HCT116 (cell line): ENCODE measurements around the gene BBX. TPM values are rescaled to one million over a fixed set of nuclear protein-coding genes. Genes with fewer than 3 reads are reported as not detected.

ENCODE experiments used
- ATAC-seq: fragments of 200-7000 bp; cut with Tn5 transposase; 2 replicates; pipeline ENCODE4 v1.9.1; 2020; ENCODE audit warnings: mild to moderate bottlenecking, moderate library complexity
- BruUV-seq: library from RNA; stranded (reverse); fragments of 400-500 nt; replicated peaks from 2 replicates; lab custom pipeline; 2021; lab: Mats Ljungman, UMichigan
- CTCF ChIA-PET: fragments of 300-600 bp; sonication (Branson Sonifier 250); formaldehyde crosslinking; loops from one replicate; lab custom pipeline; 2021; ENCODE audit warnings: antibody characterized with exemption; lab: Charles Lee
- POLR2A ChIA-PET: fragments of 300-600, 350-600 bp; sonication (Branson Sonifier 250); formaldehyde crosslinking; loops from one replicate; lab custom pipeline; 2021; ENCODE audit warnings: antibody characterized with exemption; lab: Charles Lee
- RAD21 ChIA-PET, 2 experiments: fragments of 300-600 bp; sonication (Branson Sonifier 250); formaldehyde crosslinking; loops; one replicate each; lab custom pipeline; 2023; ENCODE audit warnings: low total read pairs in 2 of 2; ENCODE audit not compliant: uncharacterized antibody in 2 of 2, unreplicated experiment in 2 of 2, low non-redundant PET in 1 of 2; lab: Charles Lee
- DNase-seq: peaks from one replicate; pipeline ENCODE4 v3.0.0-alpha.2; 2010; ENCODE audit warnings: low read depth, low spot score
- H2AFZ ChIP-seq: fragments of 200-600 bp; shearing (Covaris generic), sonication (generic); 2 replicates; pipeline ENCODE4 v1.6.1; 2017; ENCODE audit warnings: low read depth, mixed run types, mixed read lengths, antibody characterized with exemption, low read length; ENCODE audit not compliant: poor library complexity, severe bottlenecking
- H3K27ac ChIP-seq: 2 replicates; pipeline ENCODE4 v1.5.1; 2012; ENCODE audit warnings: low read depth, low read length
- H3K27me3 ChIP-seq: fragments of 200-600 bp; sonication (generic); 2 replicates; pipeline ENCODE4 v1.6.1; 2016; ENCODE audit warnings: mixed run types, low read length, mixed read lengths; ENCODE audit not compliant: insufficient read depth
- H3K36me3 ChIP-seq, 2 experiments: fragments of 200-500 bp in 1 of 2; fragments of 200-600 bp in 1 of 2; sonication (Bioruptor generic) in 1 of 2; sonication (generic) in 1 of 2; 2 replicates each; pipeline versions ENCODE4 v1.5.1 to v1.6.1; 2014 to 2016; ENCODE audit warnings: low read length in 2 of 2, inconsistent platforms in 1 of 2, mixed read lengths in 1 of 2, mixed run types in 1 of 2; ENCODE audit not compliant: insufficient read depth in 2 of 2, control insufficient read depth in 1 of 2
- H3K4me1 ChIP-seq, 2 experiments: fragments of 200-600 bp in 1 of 2; sonication (generic) in 1 of 2; 2 replicates each; pipeline versions ENCODE4 v1.5.1 to v1.6.1; 2012 to 2017; ENCODE audit warnings: low read length in 2 of 2, inconsistent platforms in 1 of 2, mild to moderate bottlenecking in 1 of 2, mixed read lengths in 1 of 2, mixed run types in 1 of 2, moderate library complexity in 1 of 2; ENCODE audit not compliant: insufficient read depth in 2 of 2, control insufficient read depth in 1 of 2
- H3K4me2 ChIP-seq: fragments of 200-600 bp; sonication (generic); 2 replicates; pipeline ENCODE4 v1.6.1; 2017; ENCODE audit warnings: mixed run types, low read length, mixed read lengths
- H3K4me3 ChIP-seq, 2 experiments: fragments of 200-600 bp in 1 of 2; sonication (generic) in 1 of 2; replicated peaks in 1 of 2; 2 replicates each; pipeline ENCODE4 v1.5.1; 2011 to 2016; ENCODE audit warnings: low read length in 2 of 2, control low read depth in 1 of 2, low read depth in 1 of 2, mild to moderate bottlenecking in 1 of 2, mixed read lengths in 1 of 2, mixed run types in 1 of 2
- H3K79me2 ChIP-seq: fragments of 200-600 bp; sonication (generic); 2 replicates; pipeline ENCODE4 v1.6.1; 2017; ENCODE audit warnings: mild to moderate bottlenecking, mixed run types, low read length, moderate library complexity, mixed read lengths; ENCODE audit not compliant: insufficient read depth
- H3K9ac ChIP-seq: fragments of 200-600 bp; sonication (generic); 2 replicates; pipeline ENCODE4 v1.6.1; 2016; ENCODE audit warnings: low read length, mixed read lengths
- H3K9me2 ChIP-seq: fragments of 200-600 bp; sonication (generic), shearing (Covaris generic); 2 replicates; pipeline ENCODE4 v1.6.1; 2017; ENCODE audit warnings: mixed run types, mild to moderate bottlenecking, moderate library complexity; ENCODE audit not compliant: insufficient read depth
- H3K9me3 ChIP-seq, 2 experiments: fragments of 200-500 bp in 1 of 2; fragments of 200-600 bp in 1 of 2; sonication (Bioruptor generic) in 1 of 2; sonication (generic) in 1 of 2; 2 replicates each; pipeline ENCODE4 v1.6.1; 2014 to 2017; ENCODE audit warnings: low read length in 2 of 2, mixed read lengths in 2 of 2, inconsistent platforms in 1 of 2, low read depth in 1 of 2, mild to moderate bottlenecking in 1 of 2, mixed run types in 1 of 2, moderate library complexity in 1 of 2; ENCODE audit not compliant: control insufficient read depth in 1 of 2, insufficient read depth in 1 of 2
- H4K20me1 ChIP-seq: fragments of 200-600 bp; sonication (generic), shearing (Covaris generic); 2 replicates; pipeline ENCODE4 v1.6.1; 2017; ENCODE audit warnings: mixed run types, mild to moderate bottlenecking, moderate library complexity; ENCODE audit not compliant: insufficient read depth
- CBX3 ChIP-seq: IDR thresholded peaks from 2 replicates; pipeline ENCODE4 v1.6.1; 2012; ENCODE audit warnings: low read depth
- CEBPB ChIP-seq: IDR thresholded peaks from 2 replicates; pipeline ENCODE4 v1.6.1; 2012; ENCODE audit warnings: low read depth
- EGR1 ChIP-seq: IDR thresholded peaks from 2 replicates; pipeline ENCODE4 v1.6.1; 2012; ENCODE audit warnings: low read depth
- EZH2 ChIP-seq: fragments of 200-600 bp; sonication (generic); IDR thresholded peaks from 2 replicates; pipeline ENCODE4 v1.6.1; 2017; ENCODE audit warnings: antibody characterized with exemption, mixed run types
- EZH2phosphoT487 ChIP-seq: fragments of 200-600 bp; IDR thresholded peaks from 2 replicates; pipeline ENCODE4 v1.6.1; 2018; ENCODE audit warnings: antibody characterized with exemption, borderline replicate concordance
- FOSL1 ChIP-seq: IDR thresholded peaks from 2 replicates; pipeline ENCODE4 v1.6.1; 2012; ENCODE audit warnings: low read depth
- JUND ChIP-seq: IDR thresholded peaks from 2 replicates; pipeline ENCODE4 v1.6.1; 2012
- POLR2AphosphoS5 ChIP-seq: IDR thresholded peaks from 2 replicates; pipeline ENCODE4 v1.6.1; 2011; ENCODE audit warnings: mild to moderate bottlenecking, low read depth, low read length, moderate library complexity
- RAD21 ChIP-seq: IDR thresholded peaks from 2 replicates; pipeline ENCODE4 v1.6.1; 2012; ENCODE audit warnings: low read depth, mild to moderate bottlenecking
- SIN3A ChIP-seq: IDR thresholded peaks from 2 replicates; pipeline ENCODE4 v1.6.1; 2012; ENCODE audit warnings: low read depth
- SP1 ChIP-seq: IDR thresholded peaks from 2 replicates; pipeline ENCODE4 v1.6.1; 2012; ENCODE audit warnings: low read depth
- ZNF274 ChIP-seq: fragments of 200-500 bp; sonication (Bioruptor generic); IDR thresholded peaks from 2 replicates; pipeline ENCODE4 v1.6.1; 2014; ENCODE audit warnings: mild to moderate bottlenecking, low read depth, low read length, inconsistent platforms
- intact Hi-C: fragments of 100-400 bp; cut with micrococcal nuclease; formaldehyde crosslinking; loops from 2 replicates; pipeline ENCODE4 v1.10.0; 2022
- total RNA-seq: library from RNA; stranded (reverse); gene quantifications from one replicate; pipeline ENCODE4 v1.2.1, GENCODE V29; 2021; ENCODE audit not compliant: unreplicated experiment
- TF ChIP-seq, protein P1 (sequence below): IDR thresholded peaks from 2 replicates; pipeline ENCODE4 v1.6.1; 2012
- TF ChIP-seq, protein P2 (sequence below), 3 experiments: fragments of 200-600 bp in 1 of 3; sonication (generic) in 1 of 3; IDR thresholded peaks in 2 of 3; conservative IDR thresholded peaks in 1 of 3; 2 replicates each; pipeline ENCODE4 v1.5.1; 2012 to 2017; ENCODE audit warnings: low read depth in 2 of 3, low read length in 2 of 3, antibody characterized with exemption in 1 of 3, borderline replicate concordance in 1 of 3, control low read depth in 1 of 3, mild to moderate bottlenecking in 1 of 3, mixed read lengths in 1 of 3, mixed run types in 1 of 3, moderate library complexity in 1 of 3; ENCODE audit not compliant: insufficient read depth in 1 of 3

Gene BBX
- total RNA-seq, 1 experiment from 2014 or later, result 55.6 TPM

DNA sequence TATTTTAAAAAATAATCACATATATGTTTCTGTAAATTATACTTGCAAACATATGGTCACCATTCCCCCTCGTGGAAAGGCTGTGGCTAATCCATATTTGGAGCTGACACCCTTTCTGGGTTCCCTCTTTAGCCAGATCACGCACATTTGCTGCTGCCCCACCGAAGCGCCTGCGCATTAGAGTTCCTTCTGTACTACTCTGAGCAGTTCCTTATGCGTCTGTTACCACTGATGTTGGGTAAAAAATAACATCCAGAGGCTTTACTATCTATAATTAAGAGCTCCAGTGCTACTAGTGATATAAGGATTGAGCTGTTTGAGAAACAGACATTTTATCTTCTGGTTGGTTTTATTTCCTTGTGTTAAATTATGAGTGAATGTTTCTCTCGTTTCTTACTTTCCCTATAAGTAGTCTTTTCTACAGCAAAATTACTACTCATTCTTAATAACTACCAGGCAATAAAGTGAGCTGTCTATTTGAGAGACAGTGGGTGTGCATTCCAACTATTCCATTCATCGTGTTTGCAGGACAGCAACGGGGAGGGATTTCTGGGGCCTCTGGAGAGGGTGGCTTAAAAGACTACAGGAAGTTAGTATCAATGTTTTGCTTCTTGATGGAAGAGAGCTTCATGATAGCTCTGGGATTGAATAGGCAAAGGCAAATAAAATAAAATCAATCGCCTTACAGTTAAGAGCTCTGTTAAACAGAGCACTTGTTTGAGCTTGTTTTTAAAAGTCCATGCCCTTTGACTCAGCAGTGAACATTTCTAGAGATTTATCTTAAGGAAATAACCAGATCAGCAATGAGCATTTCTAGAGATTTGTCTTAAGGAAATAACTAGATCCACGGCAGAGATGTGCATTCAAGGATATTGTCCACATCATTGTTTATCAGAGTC lies 322.9 kb downstream of the BBX start:
- Histone ChIP-seq H3K9me2 (no peaks in the 10 kb centered on the region), H3K4me2 (peak overlapping the region; percentile 55; the same call in 1 of the 2 replicates), H3K9ac (no peak overlapping the region), H4K20me1 (no peaks in the 10 kb centered on the region), H3K9me3 (no peaks in the 10 kb centered on the region), H3K79me2 (no peaks in the 10 kb centered on the region), H2AFZ (peak overlapping the region; percentile 97), H3K4me1 (peaks cover 0 to 3% of the 10 kb centered on the region in 2 experiments; a peak in 1 of 4 replicates), H3K36me3 (no peaks in the 10 kb centered on the region), H3K27ac (no peak overlapping the region), H3K4me3 (no peak overlapping the region), H3K27me3 (no peaks in the 10 kb centered on the region)
- ATAC-seq, result no peak
- ChIA-PET POLR2A (no interaction called here), RAD21 (no interaction called here), CTCF (interaction anchor here (0.8 to 2.2 kb wide), 9 partner anchors 10 to 706 kb away, joined by 3 to 12 read pairs (median 5); no protein-coding TSS in a partner anchor)
- no TSS peak for BruUV-seq
- intact Hi-C loops, result loop anchor here (2.0 to 5.0 kb wide), 4 partner anchors 169 to 609 kb away; no protein-coding TSS in a partner anchor
- no peak for TF ChIP-seq SIN3A
- TF ChIP-seq SP1, result no peak
- no peak for TF ChIP-seq FOSL1
- TF ChIP-seq EZH2, result no peak
- TF ChIP-seq EZH2phosphoT487, result no peak
- no peak for TF ChIP-seq CEBPB
- no peak for DNase-seq

DNA sequence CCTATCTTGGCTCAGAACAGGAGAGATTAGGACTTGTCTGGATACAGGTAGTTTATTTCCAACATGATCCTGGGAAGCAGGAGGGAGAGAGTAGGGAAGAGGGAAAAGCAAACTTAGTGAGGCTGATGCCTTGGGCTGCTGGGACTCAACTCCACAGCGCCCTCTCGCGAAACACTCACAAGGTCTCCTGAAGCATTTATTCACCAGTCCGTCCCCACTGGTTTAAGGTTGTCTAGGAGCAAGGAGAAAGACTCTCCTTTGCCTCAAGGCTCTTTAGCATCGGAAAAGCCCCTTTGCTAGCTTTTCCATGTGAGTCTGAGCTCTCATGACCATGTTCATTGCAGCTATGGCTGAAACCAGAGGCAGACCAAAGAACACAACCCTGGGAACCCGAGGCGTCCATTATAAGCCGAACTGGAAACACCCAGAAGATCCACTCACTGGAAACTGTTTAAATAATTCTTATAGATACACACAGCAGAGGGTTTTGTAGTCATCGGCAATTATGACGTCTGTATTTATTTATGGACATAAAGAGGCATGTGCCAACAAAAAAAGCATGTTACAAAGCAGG lies 323.6 kb downstream of the BBX start:
- TF ChIP-seq POLR2AphosphoS5 (no peak), SIN3A (no peak), ZNF274 (no peak), CBX3 (no peak), RAD21 (peak; percentile 70), JUND (no peak), EGR1 (no peak), FOSL1 (no peak)
- TF ChIP-seq, protein P1, sequence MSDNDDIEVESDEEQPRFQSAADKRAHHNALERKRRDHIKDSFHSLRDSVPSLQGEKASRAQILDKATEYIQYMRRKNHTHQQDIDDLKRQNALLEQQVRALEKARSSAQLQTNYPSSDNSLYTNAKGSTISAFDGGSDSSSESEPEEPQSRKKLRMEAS, result no peak
- TF ChIP-seq, protein P2, sequence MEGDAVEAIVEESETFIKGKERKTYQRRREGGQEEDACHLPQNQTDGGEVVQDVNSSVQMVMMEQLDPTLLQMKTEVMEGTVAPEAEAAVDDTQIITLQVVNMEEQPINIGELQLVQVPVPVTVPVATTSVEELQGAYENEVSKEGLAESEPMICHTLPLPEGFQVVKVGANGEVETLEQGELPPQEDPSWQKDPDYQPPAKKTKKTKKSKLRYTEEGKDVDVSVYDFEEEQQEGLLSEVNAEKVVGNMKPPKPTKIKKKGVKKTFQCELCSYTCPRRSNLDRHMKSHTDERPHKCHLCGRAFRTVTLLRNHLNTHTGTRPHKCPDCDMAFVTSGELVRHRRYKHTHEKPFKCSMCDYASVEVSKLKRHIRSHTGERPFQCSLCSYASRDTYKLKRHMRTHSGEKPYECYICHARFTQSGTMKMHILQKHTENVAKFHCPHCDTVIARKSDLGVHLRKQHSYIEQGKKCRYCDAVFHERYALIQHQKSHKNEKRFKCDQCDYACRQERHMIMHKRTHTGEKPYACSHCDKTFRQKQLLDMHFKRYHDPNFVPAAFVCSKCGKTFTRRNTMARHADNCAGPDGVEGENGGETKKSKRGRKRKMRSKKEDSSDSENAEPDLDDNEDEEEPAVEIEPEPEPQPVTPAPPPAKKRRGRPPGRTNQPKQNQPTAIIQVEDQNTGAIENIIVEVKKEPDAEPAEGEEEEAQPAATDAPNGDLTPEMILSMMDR (IDR thresholded peaks at IDR 0.05 in 2 of 3, conservative IDR thresholded peaks at IDR 0.05 in 1 of 3; ENCODE audit: borderline replicate concordance in 1 of 3, insufficient read depth in 1 of 3, low read depth in 2 of 3, low read length in 2 of 3), result peak; percentile 62 to 79 (median 74)
- no peaks in the 10 kb centered on the region for H3K36me3 ChIP-seq
- ChIA-PET RAD21 (no interaction called here), POLR2A (no interaction called here), CTCF (interaction anchor here (0.8 to 2.2 kb wide), 8 partner anchors 10 to 705 kb away, joined by 3 to 12 read pairs (median 4); no protein-coding TSS in a partner anchor)
- peak; percentile 64 for DNase-seq
- H3K4me2 ChIP-seq, result peak overlapping the region; percentile 55
- no peaks in the 10 kb centered on the region for H4K20me1 ChIP-seq
- peaks cover 0 to 3% of the 10 kb centered on the region in 2 experiments; a peak in 1 of 4 replicates for H3K4me1 ChIP-seq
- intact Hi-C loops, result loop anchor here (2.0 to 5.0 kb wide), 4 partner anchors 170 to 610 kb away; no protein-coding TSS in a partner anchor
- H3K9me3 ChIP-seq, result no peaks in the 10 kb centered on the region
- BruUV-seq, result no TSS peak
- peak overlapping the region; percentile 97 for H2AFZ ChIP-seq
- H3K79me2 ChIP-seq, result no peaks in the 10 kb centered on the region
- H3K27ac ChIP-seq, result no peak overlapping the region
- peak; percentile 100 for ATAC-seq
- no peaks in the 10 kb centered on the region for H3K27me3 ChIP-seq
- H3K9ac ChIP-seq, result no peak overlapping the region
- H3K4me3 ChIP-seq, result no peak overlapping the region
- H3K9me2 ChIP-seq, result no peaks in the 10 kb centered on the region
